Activated naive CD4-positive, alpha-beta T cell treated with Interleukin-2 at 50 U/mL for 16 hours (primary cell): ENCODE data around the gene PSMB2.

Source experiments
- DNase-seq: peaks from one replicate; pipeline ENCODE4 v3.0.0-alpha.2; 2020

Gene PSMB2

DNA sequence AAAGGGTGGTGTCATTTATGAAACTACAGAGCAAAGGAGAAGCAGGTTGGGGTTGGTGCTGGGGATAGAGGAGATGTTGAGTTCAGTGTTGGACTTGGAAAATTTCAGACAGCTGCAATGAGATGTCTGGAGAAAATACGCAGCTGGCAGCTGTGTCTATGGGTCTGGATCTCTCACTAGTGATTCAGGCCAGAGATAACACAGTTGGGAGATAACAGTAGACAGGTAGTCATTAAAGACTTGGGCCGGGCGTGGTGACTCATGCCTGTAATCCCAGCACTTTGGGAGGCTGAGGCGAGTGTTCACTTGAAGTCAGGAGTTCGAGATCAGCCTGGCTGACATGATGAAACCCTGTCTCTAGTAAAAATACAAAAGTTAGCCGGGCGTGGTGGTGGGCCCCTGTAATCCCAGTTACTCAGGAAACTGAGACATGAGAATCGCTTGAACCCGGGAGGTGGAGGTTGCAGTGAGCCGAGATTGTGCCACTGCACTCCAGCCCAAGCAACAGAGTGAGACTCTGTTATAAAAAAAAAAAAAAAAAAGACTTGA lies 70.7 kb downstream of the PSMB2 start:
- DNase-seq, result no peak

DNA sequence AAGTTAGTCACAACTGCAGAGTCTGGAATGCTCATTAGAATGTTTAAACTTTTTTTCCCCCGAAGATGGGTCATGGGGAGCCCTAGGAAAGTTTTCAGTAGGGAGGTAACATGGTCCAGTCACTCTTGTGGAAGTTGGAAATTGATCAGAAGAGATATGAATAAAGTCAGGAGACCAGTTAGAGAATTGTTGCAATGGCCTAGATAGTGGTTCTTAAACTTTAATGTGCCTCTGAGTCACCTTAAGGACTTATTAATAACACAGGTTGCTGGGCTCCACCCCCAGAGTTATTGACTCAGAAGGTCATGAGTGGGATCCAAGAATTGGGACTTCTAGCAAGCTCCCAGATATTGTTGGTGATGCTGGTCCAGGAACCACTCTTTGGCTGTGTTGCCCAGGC lies 71.4 kb downstream of the PSMB2 start:
- DNase-seq, result no peak

DNA sequence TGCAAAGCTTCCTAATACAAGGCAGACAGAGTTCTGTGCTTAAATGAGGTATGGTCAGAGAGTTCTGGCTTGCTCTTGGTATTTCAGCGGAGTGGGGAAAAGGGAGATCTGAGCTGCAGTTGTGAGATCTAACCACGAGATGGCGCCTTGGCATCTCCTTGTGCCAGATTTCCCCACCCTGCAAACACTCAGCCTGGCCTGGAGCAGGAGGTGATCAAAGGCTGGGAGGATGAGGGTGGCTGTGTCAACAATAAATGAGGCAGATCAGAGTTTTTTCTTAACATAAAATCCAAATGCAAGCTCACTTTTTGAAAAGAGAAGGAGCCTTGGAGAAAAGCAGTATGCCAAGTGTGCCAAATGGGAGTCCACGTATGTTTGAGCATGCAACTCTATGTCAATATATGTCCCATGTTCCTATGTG lies 72.3 kb downstream of the PSMB2 start:
- peak; percentile 65 for DNase-seq

DNA sequence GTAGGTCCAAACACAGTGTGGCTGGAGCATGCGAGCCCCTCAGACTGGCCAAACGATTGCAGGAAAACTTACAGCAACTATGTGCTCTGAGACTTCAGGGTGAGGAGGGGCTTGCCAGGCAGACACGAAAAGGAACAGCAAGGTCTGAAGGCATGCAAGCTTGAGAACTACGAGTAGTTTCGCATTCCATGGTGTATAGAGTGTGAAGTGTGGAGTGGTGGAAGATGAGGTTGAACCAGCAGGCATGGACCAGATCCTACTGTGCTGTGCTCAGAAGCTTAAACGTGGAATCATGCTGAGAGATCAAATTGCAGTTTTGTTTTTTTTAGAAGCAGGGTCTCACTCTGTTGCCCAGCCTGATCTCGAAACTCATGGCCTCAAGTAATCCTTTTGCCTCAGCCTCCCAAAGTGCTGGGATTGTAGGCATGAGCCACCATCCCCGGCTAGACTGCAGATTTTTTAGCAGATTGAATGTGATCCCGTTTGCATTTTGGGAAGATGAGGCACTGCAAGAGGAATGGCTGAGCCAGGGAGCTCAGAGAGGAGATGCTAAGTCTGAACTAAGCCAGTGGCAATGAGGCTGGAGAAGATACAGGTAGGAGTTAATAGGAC lies 73.3 kb downstream of the PSMB2 start:
- no peak for DNase-seq

DNA sequence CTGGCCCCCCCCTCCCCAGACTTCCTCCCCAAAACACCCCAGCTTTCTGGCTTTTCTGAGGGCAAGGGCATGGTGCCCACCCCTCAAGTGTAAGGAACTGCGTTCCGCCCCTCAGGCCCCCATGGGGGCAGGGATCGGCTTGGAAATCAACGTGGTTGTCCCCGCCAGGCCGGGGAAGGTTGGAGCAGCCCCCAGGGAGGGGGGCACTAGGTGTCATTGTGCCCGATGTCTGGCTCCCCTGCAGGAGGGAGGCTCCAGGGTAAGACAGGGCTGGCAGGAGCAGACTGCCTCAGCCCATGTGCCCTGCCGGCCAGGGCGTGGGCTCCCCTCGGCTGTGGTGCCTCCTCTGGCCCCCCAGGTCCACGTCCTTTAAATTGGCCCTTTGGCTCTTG lies 75.6 kb downstream of the PSMB2 start:
- DNase-seq, result no peak

DNA sequence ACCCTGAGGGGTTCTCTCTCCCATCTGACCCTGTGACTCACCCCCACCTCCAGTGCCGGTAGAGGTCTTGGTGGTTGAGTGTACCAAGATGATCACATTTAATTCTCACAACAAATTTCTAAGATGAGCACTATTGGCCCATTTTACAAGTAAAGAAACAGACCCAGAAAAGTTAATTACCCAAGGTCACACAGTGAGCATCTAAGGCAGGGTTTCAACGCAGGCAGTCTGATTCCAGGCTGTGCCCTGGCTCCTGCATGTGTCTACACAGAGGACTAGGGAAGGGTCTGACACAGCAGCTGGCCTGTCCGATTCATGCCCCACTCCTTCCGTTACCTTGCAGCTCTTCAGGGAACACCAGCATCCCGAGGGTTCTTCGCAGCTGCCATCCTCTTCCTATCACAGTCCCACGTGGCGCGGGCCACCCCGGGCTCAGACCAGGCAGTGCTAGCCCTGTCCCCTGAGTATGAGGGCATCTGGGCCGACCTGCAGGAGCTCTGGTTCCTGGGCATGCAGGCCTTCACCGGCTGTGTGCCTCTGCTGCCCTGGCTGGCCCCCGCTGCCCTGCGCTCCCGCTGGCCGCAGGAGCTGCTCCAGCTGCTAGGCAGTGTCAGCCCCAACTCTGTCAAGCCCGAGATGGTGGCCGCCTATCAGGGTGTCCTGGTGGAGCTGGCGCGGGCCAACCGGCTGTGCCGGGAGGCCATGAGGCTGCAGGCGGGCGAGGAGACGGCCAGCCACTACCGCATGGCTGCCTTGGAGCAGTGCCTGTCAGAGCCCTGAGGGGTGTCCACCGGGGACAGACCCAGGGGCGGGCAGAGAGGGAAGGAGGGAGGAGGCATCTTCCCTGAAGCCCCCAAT lies 76.2 kb downstream of the PSMB2 start:
- DNase-seq, result no peak

DNA sequence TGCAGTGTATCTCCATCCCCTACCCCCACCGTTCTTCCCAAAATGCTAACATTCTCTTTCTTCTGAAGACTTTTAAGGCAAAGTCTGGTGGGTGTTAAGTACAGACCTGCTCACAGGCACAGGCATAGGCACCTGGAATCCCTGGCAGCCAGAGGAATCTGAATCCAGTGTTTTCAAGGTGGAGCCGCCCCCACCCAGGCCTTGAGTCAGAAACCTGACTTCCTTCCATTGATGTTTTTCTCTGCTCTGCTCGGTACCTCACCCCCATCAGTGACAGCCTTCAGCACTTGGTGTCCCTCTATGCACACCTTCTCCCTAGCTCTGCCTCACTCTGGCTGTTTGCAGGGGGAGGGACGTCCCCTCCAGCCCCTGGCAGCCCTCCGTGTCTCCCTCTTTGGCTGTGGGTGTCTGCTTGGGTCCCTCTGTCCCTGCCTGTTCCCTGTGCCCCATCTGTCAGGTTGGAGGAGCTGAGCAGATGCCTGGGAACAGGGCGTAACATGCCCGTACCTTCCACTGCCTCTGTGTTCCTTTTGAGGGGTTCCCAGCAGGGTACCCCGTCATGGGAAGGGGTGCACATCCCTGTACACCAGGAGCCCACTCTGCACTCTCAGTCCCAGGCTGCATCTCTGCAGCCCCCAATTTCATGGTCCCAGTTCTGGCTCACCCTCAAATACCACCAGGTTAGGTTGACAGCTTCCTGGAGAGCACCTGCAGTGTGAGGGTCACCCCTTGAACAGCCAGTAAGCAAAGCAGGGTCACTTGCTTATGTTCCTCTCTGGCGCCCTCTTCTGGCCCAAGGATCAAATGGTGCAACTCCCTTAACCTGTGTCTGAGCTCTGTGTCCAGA lies 77.1 kb downstream of the PSMB2 start:
- peak; percentile 81 for DNase-seq

DNA sequence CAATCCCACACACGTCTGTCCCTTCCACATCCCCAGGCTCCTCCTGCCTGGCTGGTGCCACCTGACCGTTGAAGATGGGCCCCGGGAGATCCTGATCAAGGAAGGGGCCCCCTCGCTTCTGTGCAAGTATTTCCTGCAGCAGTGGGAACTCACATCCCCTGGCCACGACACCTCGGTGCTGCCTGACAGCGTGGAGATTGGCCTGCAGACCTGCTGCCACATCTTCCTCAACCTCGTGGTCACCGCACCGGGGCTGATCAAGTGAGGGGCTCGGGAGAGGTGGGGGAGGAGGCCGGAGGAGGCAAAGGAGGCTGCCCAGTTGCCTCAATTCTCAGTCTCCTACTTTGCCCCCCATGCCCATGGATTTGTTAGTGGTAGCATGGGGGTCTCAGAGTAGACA lies 78.2 kb downstream of the PSMB2 start:
- no peak for DNase-seq

DNA sequence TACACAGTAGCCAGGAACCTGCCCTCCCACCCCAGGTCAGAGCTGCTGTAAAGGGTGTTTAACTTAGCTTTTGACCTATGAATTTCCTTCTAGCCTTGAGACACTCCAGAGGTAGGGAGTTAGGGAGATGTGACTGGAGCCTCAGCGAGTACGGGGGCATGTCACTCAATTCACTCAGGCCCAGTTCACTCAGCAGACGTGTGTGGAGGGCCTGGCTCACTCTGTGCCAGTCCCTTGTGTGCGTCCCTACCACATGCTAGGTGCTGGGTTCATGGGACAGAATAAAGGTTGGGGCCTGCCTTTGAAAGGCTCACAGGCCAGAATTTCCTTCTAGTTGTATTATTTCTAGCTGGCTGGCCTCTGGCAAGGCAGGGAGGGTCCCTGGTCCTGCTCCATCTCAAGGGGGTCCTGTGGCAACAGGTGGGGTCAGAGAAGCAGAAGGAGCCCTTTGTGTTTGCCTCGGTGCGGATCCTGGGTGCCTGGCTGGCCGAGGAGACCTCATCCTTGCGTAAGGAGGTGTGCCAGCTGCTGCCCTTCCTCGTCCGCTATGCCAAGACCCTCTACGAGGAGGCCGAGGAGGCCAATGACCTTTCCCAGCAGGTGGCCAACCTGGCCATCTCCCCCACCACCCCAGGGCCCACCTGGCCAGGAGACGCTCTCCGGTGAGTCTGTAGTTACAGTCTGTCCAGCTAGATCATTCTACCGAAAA lies 79.2 kb downstream of the PSMB2 start:
- DNase-seq, result no peak

DNA sequence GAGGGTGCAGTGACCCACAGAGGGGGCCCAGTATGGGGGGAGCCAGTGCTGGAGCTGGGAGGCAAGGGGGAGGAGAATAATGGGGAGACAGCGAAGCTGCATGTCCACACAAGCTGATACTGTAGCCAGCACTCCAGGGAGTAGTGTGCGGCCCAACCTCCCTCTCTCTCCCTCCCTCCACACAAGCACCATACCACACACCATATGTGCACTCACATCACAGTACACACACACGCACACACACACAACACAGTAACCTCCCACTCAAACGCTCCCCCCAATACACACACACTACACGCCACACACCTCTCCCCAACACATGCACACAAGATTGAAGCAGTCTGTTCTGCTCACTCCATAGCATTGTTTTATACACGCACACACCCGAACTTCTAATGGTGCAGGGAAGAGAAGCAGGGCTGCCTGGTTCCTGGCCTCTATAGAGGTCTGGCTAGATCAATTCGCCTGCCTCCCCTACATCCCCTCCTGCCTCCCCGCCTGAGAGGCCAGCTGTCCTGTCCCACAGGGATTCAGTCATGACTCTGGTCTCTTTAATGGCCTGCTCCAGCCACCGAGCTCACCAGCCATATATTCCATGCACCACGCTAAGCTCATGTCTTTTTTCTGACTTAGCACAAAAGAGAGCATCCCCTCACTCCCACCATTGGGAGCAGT lies 79.9 kb downstream of the PSMB2 start:
- no peak for DNase-seq

DNA sequence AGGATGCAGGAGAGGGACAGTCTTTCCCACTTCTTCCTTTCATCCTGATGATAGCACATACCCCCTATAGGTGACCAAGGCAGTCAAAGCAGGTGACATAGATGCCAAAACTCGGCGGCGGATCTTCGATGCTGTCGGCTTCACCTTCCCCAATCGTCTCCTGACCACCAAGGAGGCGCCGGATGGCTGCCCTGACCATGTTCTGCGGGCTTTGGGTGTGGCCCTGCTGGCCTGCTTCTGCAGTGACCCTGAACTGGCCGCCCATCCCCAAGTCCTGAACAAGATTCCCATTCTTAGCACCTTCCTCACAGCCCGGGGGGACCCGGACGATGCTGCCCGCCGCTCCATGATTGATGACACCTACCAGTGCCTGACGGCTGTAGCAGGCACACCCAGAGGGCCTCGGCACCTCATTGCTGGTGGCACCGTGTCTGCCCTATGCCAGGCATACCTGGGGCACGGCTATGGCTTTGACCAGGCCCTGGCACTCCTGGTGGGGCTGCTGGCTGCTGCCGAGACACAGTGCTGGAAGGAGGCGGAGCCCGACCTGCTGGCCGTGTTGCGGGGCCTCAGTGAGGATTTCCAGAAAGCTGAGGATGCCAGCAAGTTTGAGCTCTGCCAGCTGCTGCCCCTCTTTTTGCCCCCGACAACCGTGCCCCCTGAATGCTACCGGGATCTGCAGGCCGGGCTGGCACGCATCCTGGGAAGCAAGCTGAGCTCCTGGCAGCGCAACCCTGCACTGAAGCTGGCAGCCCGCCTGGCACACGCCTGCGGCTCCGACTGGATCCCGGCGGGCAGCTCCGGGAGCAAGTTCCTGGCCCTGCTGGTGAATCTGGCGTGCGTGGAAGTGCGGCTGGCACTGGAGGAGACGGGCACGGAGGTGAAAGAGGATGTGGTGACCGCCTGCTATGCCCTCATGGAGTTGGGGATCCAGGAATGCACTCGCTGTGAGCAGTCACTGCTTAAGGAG lies 80.8 kb downstream of the PSMB2 start:
- DNase-seq, result no peak

DNA sequence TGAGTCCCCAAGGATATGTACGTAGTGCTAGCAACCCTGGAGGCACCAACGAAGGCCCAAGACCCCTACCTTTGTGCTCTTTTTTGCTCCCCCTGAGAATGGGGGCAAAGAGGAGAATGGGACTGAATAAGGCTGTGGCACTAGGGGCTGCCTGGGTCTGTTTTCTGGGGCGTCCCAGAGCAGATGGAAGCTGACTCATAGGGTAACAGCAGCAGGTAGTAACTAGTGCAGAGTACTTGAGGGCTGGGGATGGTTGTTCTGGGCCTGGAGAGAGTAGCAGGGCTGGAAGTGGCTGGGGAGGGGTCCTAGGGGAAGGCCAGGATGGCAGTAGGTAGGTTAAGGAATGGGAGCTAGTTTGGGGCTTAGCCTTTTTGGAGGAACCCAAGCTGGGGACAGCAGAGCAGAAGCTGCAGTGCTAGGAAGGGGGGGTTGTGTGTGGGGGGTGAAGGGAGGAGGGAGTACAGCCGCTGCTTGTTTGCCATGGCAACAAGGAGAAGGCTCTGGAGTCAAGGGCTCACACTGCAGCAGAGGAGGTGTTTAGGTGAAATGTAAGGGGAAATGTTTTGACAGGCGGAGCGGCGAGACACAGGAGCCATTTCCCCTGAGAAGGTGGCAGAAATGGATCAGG lies 81.9 kb downstream of the PSMB2 start:
- no peak for DNase-seq

DNA sequence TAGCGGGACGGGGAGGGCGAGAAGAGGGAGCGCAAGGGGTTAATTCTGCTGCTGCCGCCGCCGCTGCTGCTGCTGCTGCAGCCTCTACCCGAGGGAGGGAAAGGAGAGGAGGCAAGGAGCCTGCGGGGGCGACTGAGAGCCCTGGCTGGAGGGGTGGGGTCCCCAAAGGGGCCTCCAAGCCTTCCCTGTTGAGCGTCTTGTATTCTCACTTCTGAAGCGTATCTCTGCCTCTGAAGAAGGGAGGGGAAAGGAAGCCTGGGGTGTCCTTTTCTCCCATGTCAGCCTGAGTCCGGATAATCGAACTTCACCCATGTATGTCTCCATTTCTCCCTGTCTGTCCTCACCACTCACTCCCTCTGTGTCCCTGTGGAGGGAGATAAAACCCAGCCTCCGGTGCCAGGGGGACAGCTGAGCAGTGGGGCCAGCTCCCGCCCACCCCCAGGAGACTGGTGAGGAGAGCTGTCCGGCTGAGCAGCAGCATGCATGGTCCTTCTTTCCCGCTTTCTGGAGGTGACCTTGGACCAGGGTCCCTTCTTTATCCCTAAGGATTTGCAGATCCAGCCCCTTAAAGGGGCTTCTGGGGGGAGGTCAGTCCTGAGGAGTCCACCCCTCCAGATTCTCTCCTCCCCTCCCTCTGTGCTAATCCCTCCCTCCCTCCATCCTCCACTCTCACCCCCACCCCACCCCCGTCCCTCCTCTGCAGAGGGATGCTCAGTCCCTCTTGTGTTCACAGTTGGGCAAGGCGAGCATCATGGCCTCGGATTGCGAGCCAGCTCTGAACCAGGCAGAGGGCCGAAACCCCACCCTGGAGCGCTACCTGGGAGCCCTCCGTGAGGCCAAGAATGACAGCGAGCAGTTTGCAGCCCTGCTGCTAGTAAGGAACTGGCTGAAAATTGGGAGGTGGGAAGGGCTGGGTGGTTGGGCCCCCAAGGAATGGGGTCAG lies 82.7 kb downstream of the PSMB2 start:
- DNase-seq, result peak; percentile 35

DNA sequence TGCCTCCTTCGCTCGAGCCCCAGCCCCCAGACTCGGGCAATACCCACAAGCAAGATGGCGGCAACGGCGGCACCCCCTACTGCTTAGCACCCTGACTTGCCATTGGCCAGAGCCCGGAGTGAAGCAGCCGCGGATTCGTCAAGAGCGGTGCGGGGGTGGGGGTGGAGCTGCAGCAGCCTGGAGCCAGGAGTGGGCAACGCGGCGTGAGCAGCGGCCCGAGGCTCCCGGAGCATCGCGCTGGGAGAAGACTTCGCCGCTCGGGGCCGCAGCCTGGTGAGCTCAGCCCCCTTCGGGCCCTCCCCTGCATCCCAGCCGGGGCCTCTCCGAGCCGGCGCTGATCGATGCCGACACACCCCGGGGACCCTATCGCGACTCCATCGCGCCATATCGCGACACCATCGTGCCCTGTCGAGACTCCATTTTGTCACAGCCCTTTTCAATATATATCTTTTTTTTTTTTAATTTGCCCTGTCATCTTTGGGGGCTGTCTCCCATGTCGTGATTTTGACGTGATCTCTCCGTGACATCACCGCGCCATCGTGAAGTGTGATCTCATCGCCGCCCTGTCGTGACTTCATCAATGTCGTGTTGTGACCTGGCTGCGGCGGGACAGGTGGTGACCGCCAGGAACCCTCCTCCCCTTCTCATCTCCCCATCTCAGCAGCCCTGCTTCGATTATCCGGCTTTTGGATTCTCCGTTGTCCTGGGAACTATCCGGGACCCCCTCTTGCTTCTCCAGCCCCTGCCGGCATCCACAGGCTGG lies 83.5 kb downstream of the PSMB2 start, which contains the start of gene NCDN:
NCDN (plus strand) TSS at position 189 of the 763 bp plus-strand sequence; CDS start at position 581, 392 bp downstream.
- DNase-seq, result peak; percentile 97

DNA sequence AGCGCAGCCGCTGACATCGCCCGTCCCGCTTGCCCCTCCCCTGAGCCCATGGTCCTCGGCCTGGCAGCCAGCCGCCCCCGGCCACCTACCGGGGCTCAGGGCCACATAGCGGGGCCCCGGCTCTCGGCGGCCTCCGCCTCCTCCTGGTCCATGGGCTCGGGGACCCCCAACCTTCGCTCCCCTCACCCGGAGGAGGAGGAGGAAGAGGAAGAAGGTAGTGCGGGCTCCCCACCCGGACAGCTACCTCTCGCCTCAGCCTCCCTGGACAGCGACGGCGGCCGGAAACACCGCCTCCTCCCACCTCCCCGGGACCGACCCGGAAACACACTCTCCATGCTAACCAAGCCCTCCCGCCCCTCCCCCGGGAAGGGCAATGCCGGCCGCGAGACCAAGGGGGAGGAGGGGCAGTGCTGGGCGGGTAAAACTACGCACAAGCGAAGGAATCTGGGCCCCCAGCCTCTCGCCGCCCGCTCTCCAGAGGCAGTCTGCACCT lies 84.2 kb downstream of the PSMB2 start, which contains the start of gene KIAA0319L:
KIAA0319L (minus strand) TSS at position 286 of the 493 bp plus-strand sequence. CDS start 2,912 bp downstream, outside the sequence.
- no peak for DNase-seq

DNA sequence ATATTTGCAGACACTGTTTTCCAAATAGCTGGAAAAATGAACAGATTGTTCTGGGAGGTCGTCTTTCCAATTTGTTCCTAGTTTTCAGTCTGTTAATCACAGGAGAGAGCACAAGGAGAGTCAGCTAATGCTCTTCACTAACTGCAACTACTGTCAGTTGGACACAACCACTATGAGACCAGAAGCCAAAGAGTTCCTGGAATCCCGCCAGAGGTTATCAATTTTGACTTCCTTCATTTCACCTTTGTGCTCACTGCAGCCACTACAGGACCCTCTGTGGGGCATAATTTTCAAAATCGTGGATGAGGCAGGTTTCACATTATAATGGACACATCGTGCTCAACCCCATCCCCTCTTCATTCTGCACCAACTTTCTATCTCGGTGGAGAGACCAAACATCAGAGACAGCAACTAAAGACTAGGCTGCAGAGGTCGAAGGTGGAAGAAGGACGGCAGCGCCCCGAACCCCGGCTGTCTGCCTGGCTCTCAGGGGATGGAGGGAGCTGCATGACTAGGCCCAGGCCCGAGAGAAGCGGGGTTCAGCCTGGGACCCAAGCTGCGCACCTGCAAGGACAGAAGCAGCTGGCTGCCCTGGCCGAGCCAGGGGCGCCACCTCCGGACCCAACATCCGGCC lies 84.7 kb downstream of the PSMB2 start:
- no peak for DNase-seq
